NB4 (cell line): Measurements from ENCODE around the gene SSX2B.
"Not testable (repeated sequence)": the region's sequence is repeated elsewhere in the genome, so short reads cannot be mapped to it uniquely, and the experiment has no call there.

ENCODE experiments used
- CTCF ChIP-seq: IDR thresholded peaks from one replicate; pipeline ENCODE4 v1.5.1; 2012; ENCODE audit warnings: low read depth, low read length
- POLR2A ChIP-seq: IDR thresholded peaks from 2 replicates; pipeline ENCODE4 v1.6.1; 2011; ENCODE audit warnings: mild to moderate bottlenecking; ENCODE audit not compliant: insufficient read length; ENCODE audit errors: extremely low read depth

- not testable (repeated sequence) for TF ChIP-seq CTCF, POLR2A
Measured at GRCh38 chrX:52707078-52707477, 44.0 kb upstream of the SSX2B start, which contains the start of gene SSX2.
